ENCODE results near the gene LRCH3. TPM values are rescaled to one million over a fixed set of nuclear protein-coding genes. Genes with fewer than 3 reads are reported as not detected.
"Not testable (repeated sequence)": the region's sequence is repeated elsewhere in the genome, so short reads cannot be mapped to it uniquely, and the experiment has no call there.

LRCH3 gene
- total RNA-seq, 1 donor from 2014 or later, result 50.0 TPM

DNA sequence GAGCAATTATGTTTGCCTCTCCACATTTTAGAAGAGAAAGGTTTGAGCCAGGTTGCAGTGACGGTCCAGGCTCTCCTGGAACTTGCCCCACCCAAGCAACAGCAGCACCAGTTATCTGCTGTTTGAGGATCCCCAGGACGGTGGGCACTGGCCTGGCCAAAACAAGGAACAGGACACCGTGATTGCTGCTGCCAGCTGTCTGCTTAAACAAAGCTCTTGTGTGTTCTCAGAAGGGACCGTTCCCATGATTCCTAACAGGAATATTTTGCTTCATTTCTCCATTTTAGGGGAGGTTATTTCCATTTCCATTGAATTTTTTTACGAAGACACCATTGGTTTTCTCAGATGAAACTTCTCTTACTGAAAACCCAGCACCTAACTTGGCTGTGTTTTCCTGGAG is 92.5 kb downstream of the LRCH3 start:
- DNase-seq (ENCODE audit: low spot score), result no peak
- Mint-ChIP-seq H3K9me3 (no peaks in the 10 kb centered on the region), H3K27me3 (ENCODE audit: insufficient read depth) (no peaks in the 10 kb centered on the region), H3K27ac (no peak overlapping the region), H3K4me3 (no peak overlapping the region), H3K4me1 (ENCODE audit: low read depth) (peaks cover 16% of the 10 kb centered on the region), H3K36me3 (ENCODE audit: low read depth) (peaks cover 34% of the 10 kb centered on the region)
- intact Hi-C loops (cut with micrococcal nuclease), result no loop called here

DNA sequence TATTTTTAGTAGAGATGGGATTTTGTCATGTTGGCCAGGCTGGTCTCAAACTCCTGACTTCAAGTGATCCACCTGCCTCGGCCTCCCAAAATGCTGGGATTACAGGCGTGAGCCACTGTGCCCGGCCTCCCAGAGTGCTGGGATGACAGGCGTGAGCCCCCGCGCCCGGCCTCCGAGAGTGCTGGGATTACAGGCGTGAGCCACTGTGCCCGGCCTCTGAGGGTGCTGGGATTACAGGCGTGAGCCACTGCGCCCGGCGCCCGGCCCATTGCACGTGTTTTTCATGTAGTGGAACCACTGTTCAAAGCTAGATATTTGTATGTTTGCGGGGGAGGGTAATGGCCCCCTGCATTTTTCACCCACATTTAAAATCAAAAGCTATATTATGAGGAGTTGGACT is 93.3 kb downstream of the LRCH3 start:
- DNase-seq (ENCODE audit: low spot score); H3K4me3 Mint-ChIP-seq; H3K27ac Mint-ChIP-seq; H3K9me3 Mint-ChIP-seq; H3K27me3 Mint-ChIP-seq (ENCODE audit: insufficient read depth); intact Hi-C loops (cut with micrococcal nuclease): not testable (repeated sequence)
- Mint-ChIP-seq H3K36me3 (ENCODE audit: low read depth) (peaks cover 31% of the 10 kb centered on the region), H3K4me1 (ENCODE audit: low read depth) (peaks cover 16% of the 10 kb centered on the region)

DNA sequence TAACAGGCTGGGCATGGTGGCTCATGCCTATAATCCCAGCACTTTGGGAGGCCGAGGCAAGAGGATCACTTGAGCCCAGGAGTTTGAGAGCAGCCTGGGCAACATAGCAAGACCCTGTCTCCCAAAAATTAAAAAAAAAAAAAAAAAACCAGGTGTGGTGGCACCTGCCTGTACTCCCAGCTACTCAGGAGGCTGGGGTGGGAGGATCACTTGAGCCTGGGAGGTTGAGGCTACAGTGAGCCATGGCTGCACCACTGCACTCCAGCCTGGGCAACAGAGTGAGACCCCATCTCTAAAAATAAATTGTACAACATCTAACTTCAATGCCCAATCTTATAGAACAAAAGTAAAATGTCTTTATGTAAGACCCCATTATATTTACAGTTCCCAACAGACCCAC is 95.0 kb downstream of the LRCH3 start:
- H3K4me1 Mint-ChIP-seq (ENCODE audit: low read depth), result peaks cover 14% of the 10 kb centered on the region
- intact Hi-C loops (cut with micrococcal nuclease); H3K27ac Mint-ChIP-seq; DNase-seq (ENCODE audit: low spot score); H3K9me3 Mint-ChIP-seq; H3K27me3 Mint-ChIP-seq (ENCODE audit: insufficient read depth); H3K4me3 Mint-ChIP-seq: not testable (repeated sequence)
- peaks cover 21% of the 10 kb centered on the region for H3K36me3 Mint-ChIP-seq (ENCODE audit: low read depth)

DNA sequence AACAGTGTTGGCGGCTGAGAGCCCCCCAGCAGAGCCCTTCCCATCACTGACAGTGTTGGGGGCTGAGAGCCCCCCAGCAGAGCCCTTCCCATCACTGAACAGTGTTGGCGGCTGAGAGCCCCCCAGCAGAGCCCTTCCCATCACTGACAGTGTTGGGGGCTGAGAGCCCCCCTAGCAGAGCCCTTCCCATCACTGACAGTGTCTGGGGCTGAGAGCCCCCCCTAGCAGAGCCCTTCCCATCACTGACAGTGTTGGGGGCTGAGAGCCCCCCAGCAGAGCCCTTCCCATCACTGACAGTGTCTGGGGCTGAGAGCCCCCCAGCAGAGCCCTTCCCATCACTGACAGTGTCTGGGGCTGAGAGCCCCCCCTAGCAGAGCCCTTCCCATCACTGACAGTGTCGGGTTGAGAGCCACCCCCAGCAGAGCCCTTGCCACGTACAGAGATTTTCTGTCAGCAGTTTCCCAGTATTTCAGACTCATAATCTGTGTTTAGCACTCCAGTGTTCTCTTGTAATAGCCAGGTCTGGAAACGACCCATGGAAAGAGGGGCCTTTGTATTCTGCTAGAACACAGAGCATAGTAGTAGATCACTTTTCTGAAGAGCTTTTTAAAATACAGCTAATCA is 96.5 kb downstream of the LRCH3 start:
- H3K4me1 Mint-ChIP-seq (ENCODE audit: low read depth); intact Hi-C loops (cut with micrococcal nuclease); H3K27ac Mint-ChIP-seq; H3K27me3 Mint-ChIP-seq (ENCODE audit: insufficient read depth); DNase-seq (ENCODE audit: low spot score); H3K9me3 Mint-ChIP-seq; H3K4me3 Mint-ChIP-seq: not testable (repeated sequence)
- H3K36me3 Mint-ChIP-seq (ENCODE audit: low read depth), result peaks cover 15% of the 10 kb centered on the region

DNA sequence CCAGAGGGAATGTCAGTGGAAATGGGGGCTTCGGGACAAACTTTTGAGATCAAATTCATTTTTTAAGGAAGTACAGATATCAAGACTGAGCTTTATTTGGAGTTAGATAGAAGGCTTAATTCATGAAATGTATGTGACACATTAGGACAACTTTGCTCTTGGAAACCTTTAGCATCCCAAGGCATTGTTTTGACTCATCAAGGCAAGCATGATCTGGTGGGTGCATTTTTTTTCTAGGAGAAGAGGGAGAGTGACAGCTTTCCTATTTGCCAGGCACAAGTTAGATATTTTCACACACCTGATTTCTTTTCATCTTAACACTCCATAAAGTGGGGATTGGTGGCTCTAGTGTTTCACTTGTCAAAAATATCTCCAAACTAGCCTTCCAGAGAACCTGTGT is 97.5 kb downstream of the LRCH3 start:
- peaks cover 10% of the 10 kb centered on the region for H3K4me1 Mint-ChIP-seq (ENCODE audit: low read depth)
- intact Hi-C loops (cut with micrococcal nuclease), result no loop called here
- H3K36me3 Mint-ChIP-seq (ENCODE audit: low read depth), result peaks cover 11% of the 10 kb centered on the region
- no peak overlapping the region for H3K4me3 Mint-ChIP-seq
- no peak for DNase-seq (ENCODE audit: low spot score)
- no peaks in the 10 kb centered on the region for H3K9me3 Mint-ChIP-seq
- H3K27ac Mint-ChIP-seq, result no peak overlapping the region
- H3K27me3 Mint-ChIP-seq (ENCODE audit: insufficient read depth), result no peaks in the 10 kb centered on the region

DNA sequence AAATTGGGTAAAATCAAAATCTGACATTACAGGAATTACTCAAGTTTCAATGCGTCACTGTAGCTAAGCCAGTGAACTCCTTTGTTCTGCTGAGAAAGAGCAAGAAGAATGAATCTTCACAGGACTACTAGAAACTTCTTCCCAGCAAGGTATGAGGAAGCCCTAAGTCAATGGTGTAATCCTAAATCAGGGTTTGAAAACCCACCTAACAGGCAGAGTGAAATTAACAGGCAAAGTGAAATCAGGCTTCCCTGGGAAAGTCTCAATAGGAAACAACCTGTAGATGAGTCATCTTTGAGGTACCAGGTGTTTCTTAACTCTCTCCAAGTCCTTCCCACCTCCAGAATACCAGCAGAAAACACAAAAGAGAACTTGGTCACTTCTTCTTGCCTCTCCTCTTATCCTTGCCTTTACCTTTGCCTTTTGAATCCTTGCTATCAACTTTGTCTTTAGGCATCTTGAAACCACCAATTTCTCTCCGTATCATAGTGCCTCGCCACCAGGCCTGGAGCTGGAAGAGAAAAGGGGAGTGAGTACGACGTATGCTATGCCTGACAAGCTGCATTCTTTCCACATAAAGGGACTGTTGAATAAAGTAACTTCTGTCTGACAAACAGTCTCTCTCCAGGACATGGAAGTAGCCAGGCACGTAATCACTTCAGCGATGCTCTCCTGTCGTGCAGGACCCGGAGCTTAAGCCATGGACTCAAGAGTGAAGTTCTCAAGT is 98.3 kb downstream of the LRCH3 start:
- Mint-ChIP-seq H3K36me3 (ENCODE audit: low read depth) (peaks cover 6% of the 10 kb centered on the region), H3K9me3 (no peaks in the 10 kb centered on the region), H3K4me3 (no peak overlapping the region), H3K27me3 (ENCODE audit: insufficient read depth) (no peaks in the 10 kb centered on the region), H3K27ac (no peak overlapping the region), H3K4me1 (ENCODE audit: low read depth) (peaks cover 10% of the 10 kb centered on the region)
- intact Hi-C loops (cut with micrococcal nuclease), result no loop called here
- no peak for DNase-seq (ENCODE audit: low spot score)

DNA sequence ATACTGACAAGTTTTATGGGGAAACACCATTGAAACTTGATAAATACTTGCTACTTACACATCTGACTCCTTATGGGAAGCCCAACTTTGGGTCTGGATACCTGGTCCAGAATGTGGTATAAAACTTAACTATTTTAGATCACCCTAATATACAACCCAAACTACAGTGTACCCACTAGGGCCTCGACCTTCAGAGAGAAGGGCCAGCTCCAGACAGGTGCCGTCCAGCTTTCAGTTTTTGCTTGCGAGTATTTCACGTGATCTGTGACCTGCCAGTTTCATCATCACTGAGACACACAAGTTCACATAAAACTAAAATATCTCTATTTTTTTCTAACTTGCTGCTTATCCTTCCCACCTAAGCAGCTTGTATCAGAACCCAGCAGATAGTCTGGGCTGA is 99.6 kb downstream of the LRCH3 start:
- Mint-ChIP-seq H3K9me3 (no peaks in the 10 kb centered on the region), H3K27me3 (ENCODE audit: insufficient read depth) (no peaks in the 10 kb centered on the region), H3K4me3 (no peak overlapping the region), H3K27ac (no peak overlapping the region), H3K4me1 (ENCODE audit: low read depth) (peaks cover 10% of the 10 kb centered on the region), H3K36me3 (ENCODE audit: low read depth) (peaks cover 4% of the 10 kb centered on the region)
- no peak for DNase-seq (ENCODE audit: low spot score)
- intact Hi-C loops (cut with micrococcal nuclease), result no loop called here

DNA sequence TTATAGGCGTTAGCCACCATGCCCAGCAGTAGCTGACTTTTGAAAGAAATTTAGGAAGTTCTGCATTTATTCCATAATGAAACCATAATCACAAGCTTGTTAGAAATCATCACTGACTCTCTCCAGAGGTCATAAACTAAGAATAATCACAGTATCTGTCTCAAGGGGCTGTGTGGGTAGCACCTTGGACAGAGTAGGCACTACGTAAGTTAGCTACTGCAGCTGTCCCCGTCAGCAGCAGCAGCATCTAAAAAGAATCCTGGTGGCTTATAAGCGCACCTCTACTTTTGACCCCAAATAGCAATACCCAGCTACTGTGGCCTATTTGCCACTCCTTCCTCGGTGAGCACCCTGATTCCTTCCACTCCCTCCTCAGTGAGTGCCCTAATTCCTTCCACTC is 101.1 kb downstream of the LRCH3 start:
- Mint-ChIP-seq H3K4me1 (ENCODE audit: low read depth) (peaks cover 10% of the 10 kb centered on the region), H3K27me3 (ENCODE audit: insufficient read depth) (no peaks in the 10 kb centered on the region), H3K36me3 (ENCODE audit: low read depth) (peaks cover 4% of the 10 kb centered on the region), H3K4me3 (no peak overlapping the region), H3K9me3 (no peaks in the 10 kb centered on the region), H3K27ac (no peak overlapping the region)
- intact Hi-C loops (cut with micrococcal nuclease), result no loop called here
- no peak for DNase-seq (ENCODE audit: low spot score)

DNA sequence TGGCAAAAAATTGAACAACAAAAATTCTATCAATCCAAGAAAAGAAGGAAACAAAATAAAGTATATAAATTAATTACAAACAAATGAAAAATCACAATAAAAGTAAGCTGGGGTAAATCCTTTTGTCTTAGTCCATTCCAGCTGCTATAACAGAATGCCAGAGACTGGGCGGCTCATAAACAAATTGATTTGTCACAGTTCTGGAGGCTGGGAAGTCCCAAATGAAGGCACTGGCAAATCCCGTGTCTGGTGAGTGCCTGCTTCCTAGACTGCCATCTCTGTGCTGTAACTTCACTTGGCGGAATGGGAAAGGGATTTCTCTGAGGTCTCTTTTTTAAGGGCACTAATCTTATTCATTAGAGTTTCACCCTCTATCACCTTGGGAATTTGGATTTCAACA is 105.4 kb downstream of the LRCH3 start:
- no peak overlapping the region for H3K4me3 Mint-ChIP-seq
- no peak for DNase-seq (ENCODE audit: low spot score)
- H3K27ac Mint-ChIP-seq, result no peak overlapping the region
- intact Hi-C loops (cut with micrococcal nuclease), result no loop called here
- no peaks in the 10 kb centered on the region for H3K27me3 Mint-ChIP-seq (ENCODE audit: insufficient read depth)
- no peaks in the 10 kb centered on the region for H3K4me1 Mint-ChIP-seq (ENCODE audit: low read depth)
- H3K36me3 Mint-ChIP-seq (ENCODE audit: low read depth), result no peaks in the 10 kb centered on the region
- no peaks in the 10 kb centered on the region for H3K9me3 Mint-ChIP-seq

DNA sequence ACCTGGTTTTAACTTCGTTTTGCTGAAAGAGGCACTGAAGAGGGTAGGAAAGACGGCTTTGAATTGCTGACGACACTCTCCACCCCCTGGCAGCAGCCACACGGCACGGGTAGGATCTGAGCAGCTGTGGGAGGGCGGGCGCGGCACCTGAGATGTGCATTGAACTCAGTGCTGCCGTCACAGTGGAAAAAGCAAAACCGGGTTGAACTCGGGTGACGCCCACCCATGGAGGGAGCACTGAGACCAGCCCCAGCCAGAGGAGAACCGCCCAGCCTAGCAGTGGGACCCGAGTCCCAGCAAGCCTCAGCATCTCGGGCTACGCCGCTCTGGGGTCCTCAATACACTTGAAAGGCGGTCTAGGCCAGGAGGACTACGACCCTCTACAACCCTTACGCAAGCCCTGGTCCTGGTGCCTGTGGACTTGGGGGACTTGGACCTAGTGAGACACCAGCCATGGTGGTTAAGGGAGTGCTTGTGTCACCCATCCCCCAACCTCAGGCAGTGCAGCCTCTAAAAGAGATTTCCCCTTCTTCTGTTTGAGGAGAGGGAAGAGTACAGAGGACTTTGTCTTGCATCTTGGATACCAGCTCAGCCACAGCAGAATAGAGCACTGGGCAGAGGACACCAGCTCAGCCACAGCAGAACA is 108.9 kb downstream of the LRCH3 start:
- intact Hi-C loops (cut with micrococcal nuclease), result no loop called here

DNA sequence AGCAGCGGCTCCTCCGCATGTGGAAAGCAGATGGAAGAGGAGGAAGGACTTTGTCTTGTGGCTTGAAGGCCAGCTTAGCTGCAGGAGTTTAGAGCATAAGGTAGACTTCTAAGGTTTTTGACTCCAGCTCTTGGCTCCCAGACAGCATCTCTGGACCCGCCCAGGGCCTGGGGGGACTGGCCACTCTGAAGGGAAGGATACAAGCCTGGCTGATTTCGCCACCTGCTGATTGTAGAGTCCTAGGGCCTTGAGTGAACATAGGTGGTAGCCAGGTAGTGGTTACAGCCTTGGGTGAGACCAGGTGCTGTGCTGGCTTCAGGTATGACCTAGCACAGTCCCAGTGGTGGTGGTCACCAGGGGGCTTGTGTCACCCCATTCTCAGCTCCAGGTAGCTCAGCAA is 110.6 kb downstream of the LRCH3 start:
- Mint-ChIP-seq H3K27ac (no peak overlapping the region), H3K9me3 (no peaks in the 10 kb centered on the region), H3K4me3 (no peak overlapping the region), H3K4me1 (ENCODE audit: low read depth) (peaks cover 11% of the 10 kb centered on the region), H3K27me3 (ENCODE audit: insufficient read depth) (peaks cover 4% of the 10 kb centered on the region), H3K36me3 (ENCODE audit: low read depth) (no peaks in the 10 kb centered on the region)
- no peak for DNase-seq (ENCODE audit: low spot score)
- intact Hi-C loops (cut with micrococcal nuclease), result no loop called here

More for the DNA sequence above, 108.9 kb downstream of the LRCH3 start:
- Mint-ChIP-seq H3K4me1 (ENCODE audit: low read depth) (no peaks in the 10 kb centered on the region), H3K27ac (no peak overlapping the region), H3K27me3 (ENCODE audit: insufficient read depth) (peaks cover 4% of the 10 kb centered on the region), H3K4me3 (no peak overlapping the region), H3K36me3 (ENCODE audit: low read depth) (no peaks in the 10 kb centered on the region), H3K9me3 (no peaks in the 10 kb centered on the region)
- DNase-seq (ENCODE audit: low spot score), result no peak

DNA sequence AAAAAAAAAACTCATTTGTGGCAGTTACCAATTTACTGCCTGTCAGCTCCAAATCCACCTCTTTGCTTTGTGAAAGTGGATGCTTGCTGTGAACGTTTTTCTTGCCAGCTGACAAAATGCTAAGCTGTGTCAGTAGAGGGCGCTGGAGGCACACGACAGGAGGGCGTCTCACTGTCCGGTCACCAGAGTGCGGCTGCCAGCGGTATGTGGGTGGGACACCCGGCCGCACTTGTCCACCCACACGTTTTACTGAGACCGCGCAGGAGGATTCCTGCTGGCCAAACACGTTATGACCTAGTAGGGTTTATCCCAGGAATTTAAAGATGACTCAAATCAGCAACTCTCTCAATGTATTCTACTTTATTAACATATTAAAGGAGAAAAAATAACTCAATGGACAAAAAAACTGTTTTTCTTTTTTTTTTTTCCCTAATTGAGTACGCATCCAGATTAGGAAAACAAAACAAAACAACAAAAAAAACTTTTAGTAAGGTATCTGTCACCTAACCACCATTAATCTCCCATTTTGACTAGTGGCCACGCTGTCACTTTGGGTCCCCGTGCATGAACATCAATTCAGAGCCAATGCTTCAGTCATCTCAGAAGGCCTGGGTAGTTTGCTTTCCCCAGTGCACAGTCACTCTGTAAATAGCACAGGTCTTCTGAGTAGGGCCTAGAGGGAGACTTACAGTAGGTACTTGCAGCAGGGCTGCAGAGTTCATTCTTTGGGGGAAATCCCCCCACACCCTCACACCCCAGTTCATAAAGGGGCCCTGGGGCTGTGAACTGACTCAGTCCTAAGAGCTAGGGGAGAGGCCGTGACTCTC is 115.2 kb downstream of the LRCH3 start:
- H3K4me3 Mint-ChIP-seq, result peak overlapping the region; percentile 25
- peaks cover 24% of the 10 kb centered on the region for H3K4me1 Mint-ChIP-seq (ENCODE audit: low read depth)
- DNase-seq (ENCODE audit: low spot score), result peak; percentile 65
- H3K27ac Mint-ChIP-seq, result peak overlapping the region; percentile 85
- peaks cover 4% of the 10 kb centered on the region for H3K27me3 Mint-ChIP-seq (ENCODE audit: insufficient read depth)
- intact Hi-C loops (cut with micrococcal nuclease), result loop anchor here (1.0 to 2.0 kb wide), 10 partner anchors 17 to 194 kb away; partner anchors contain the start of gene LMLN
- H3K36me3 Mint-ChIP-seq (ENCODE audit: low read depth), result peaks cover 2% of the 10 kb centered on the region
- no peaks in the 10 kb centered on the region for H3K9me3 Mint-ChIP-seq

DNA sequence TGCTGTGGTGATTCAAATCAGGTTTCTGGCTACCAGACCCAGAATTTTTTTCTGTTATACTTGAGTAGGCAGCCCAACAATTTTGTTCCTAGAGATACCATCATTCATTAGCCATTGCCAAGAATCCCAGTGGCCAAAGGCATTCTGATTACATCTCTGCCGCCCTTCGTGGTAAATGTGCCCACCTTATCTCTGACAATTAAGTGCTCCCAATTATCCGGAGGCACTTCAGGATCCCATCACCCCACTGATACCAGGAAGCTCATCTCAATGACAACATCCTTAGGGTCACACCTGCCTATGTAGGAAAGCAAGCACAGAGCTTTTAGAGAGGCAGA is 115.8 kb downstream of the LRCH3 start:
- peak overlapping the region; percentile 85 for H3K27ac Mint-ChIP-seq
- peaks cover 2% of the 10 kb centered on the region for H3K36me3 Mint-ChIP-seq (ENCODE audit: low read depth)
- intact Hi-C loops (cut with micrococcal nuclease), result loop anchor here (1.0 to 2.0 kb wide), 10 partner anchors 16 to 195 kb away; partner anchors contain the start of gene LMLN
- no peaks in the 10 kb centered on the region for H3K9me3 Mint-ChIP-seq
- no peak for DNase-seq (ENCODE audit: low spot score)
- H3K4me1 Mint-ChIP-seq (ENCODE audit: low read depth), result peaks cover 24% of the 10 kb centered on the region
- no peak overlapping the region for H3K4me3 Mint-ChIP-seq
- H3K27me3 Mint-ChIP-seq (ENCODE audit: insufficient read depth), result peaks cover 4% of the 10 kb centered on the region
